Esophagus mucosa (tissue), 1 donor: ENCODE measurements around the gene TPST2. TPM values are rescaled to one million over a fixed set of nuclear protein-coding genes. Genes with fewer than 3 reads are reported as not detected.
A peak's percentile ranks its signal among the peaks of the same experiment; 100 is the strongest.

Experiments
- ATAC-seq: fragments of 200-7000 bp; cut with Tn5 transposase; one replicate; pipeline ENCODE4 v1.9.1; 2020
- total RNA-seq: library from RNA; stranded (reverse); gene quantifications from one replicate; pipeline ENCODE4 v1.2.4, GENCODE V29; 2023
- donor health status: DM: yes; HTN: yes; CAD: no.

The TPST2 gene
- total RNA-seq, 1 donor from 2014 or later: 17.5 TPM

DNA sequence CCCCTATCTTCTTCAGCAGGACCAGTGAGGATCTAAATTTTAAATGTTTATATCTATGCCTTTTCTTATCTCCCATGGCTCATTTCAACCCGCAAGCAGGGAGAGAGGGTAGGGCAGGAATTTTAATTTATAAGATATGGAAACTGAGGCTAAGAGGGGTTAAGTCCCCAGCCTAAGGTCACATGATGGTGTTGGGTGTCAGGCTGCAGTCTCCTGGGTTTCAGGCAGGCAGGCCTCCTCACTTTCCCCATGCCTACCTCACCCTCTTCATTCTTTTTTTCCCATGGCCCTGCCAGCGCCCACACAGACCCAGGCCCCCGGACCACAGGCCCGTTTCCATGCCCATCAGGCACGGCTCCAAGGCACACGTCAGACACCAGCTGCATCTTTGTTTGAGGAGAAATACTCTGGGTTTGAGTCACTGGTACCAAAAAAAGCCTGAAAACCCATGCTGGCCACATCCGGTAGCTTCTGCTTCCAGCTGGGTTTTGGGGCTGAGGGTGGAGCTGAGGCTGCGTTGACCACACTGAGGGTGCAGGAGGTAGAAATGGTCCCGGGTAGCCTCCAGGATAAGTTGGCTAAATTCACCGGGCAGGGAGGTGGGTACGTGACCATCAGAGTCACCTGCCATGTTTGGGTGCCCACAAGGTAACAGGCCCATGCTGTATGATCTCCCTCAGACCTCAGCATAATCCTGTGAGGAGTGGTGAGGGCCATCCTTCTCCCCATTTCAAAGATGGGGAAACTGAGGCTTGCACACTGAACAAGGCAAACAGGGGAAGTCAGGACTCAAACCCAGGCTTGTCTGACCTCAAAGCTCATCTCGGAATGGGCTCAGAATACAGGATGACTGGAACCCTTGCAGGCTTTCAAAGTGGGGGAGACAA is 20.4 kb upstream of the TPST2 start:
- no peak for ATAC-seq

GRCh38 chr22:26609287-26609686 is 19.4 kb upstream of the TPST2 start:
- no peak for ATAC-seq

DNA sequence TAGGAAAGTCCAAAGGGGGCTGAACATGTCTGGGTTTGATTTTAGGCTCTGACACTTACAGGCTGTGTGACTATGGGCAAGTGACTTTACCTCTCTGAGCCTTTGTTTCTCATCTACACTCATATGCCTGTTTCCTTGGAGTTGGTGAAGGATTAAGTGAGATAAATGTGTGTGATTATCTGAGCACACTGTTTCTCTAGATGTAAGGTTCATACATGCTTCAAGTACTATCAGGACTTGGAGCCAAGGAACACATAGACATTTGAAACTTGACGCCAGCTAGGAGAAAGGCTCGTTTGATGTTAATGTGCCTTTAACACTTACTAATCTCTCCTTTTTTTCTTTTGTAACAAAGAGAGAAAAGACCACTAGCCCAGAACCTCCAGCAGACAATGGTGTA is 18.2 kb upstream of the TPST2 start:
- no peak for ATAC-seq

GRCh38 chr22:26606611-26607010 is 16.7 kb upstream of the TPST2 start:
- no peak for ATAC-seq

GRCh38 chr22:26604368-26604767 is 14.4 kb upstream of the TPST2 start:
- ATAC-seq: no peak

DNA sequence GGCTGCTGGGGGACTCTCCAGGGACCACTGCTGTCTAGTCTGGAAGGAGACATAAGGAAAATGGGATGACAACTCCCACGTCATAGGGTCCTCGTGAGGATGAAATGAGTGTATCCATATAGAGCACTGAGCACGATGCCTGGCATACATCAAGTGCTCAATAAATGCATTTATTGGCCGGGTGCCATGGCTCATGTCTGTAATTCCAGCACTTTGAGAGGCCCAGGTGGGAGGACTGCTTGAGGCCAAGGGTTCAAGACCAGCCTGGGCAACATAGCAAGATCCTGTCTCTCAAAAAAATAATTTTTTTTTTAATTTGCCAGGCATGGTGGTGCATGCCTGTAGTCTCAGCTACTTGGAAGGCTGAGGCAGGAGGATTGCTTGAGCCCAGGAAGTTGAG is 12.2 kb upstream of the TPST2 start:
- ATAC-seq: no peak

DNA sequence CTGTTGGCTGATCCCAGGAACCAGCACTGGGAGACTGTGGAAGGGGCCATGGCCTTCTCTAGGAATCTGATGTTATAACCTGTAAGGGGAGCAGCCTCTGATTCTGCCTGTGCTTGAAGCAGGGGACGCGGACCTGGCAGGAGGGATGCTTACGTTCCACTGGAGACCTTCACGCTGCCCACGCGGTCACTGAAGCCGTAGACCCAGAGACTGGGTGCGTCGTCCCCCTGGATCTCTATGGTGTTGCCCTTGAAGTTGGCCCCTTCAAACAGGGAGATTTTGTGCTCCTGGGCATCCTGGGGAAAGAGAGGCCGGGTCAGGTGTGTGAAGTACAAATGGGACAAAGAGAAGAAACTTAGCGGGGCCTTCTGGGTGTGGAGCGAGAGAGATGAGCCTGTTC is 11.8 kb upstream of the TPST2 start:
- no peak for ATAC-seq

GRCh38 chr22:26599505-26599904 is 9.6 kb upstream of the TPST2 start:
- no peak for ATAC-seq

- no peak for ATAC-seq
Observed at GRCh38 chr22:26597480-26597879, 7.5 kb upstream of the TPST2 start.

DNA sequence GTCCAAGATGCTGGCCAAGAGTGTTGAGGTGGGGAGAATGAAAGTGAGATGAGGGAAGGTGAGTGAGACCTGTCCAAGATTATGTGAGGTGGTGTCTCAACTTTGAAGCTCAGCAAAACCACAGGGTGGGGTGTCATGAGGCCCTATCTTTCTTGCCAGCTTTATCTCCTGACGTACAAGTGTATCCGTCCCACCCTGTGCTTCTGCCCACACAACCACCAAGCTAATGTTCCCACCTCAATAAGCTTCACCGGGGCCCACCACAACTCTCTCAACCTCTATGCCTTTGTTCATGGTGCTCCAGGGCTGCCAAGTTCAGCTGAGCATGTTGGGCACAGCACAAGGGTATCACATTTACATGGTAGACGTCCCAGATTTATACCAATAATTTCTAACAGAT is 7.1 kb upstream of the TPST2 start:
- ATAC-seq: no peak

- ATAC-seq: no peak
Observed at GRCh38 chr22:26593763-26594162, 3.8 kb upstream of the TPST2 start.

DNA sequence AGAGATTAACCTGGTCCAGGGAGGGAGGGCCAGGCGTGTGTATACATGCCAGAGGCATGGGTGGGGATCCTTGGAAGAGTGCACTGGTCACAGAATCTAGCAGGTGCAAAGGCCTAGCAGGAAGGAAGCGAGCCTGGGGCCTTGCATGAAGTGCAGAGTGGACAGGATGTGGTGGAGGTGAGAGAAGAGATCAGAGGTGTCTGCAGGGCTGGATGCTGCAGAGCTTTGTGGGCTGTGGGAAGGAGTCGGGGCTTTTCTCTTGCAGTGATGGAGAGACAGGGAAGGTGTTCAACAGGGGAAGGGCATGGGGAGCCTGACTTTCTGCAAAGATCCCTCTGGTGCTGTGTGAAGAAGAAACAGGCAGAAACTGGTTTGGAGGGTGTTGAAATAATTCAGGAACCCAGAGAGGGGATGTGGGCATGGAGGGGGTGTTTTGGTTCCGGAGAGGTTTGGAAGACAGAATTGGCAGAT is 2.5 kb upstream of the TPST2 start:
- ATAC-seq: peak; percentile 62

DNA sequence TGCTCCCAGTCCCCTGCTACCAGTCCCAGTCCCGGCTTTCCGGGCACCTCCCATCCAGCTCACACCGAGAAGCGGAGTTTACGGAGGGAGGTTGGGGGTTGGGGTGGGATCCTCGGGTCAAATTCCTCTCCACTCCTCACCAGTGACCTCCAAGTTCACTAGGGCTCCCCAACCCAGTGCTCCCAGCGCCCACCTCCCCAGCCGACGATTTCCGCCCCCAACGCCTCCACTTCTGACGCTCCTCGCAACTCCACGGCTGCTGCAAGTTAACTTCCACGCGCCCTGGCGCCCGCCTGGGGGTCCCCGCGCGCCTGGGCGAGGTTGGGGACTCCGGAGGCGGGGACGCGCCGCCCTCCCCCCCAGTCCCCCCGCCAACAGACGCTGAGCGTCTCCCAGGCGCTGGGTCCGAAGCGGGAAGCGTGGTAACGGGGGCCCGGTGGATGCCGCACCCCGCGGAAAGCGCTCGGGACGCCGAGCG is 526 bp downstream of the TPST2 start:
- ATAC-seq: peak; percentile 32

- ATAC-seq: no peak
Observed at GRCh38 chr22:26588729-26589366, 1.1 kb downstream of the TPST2 start.

DNA sequence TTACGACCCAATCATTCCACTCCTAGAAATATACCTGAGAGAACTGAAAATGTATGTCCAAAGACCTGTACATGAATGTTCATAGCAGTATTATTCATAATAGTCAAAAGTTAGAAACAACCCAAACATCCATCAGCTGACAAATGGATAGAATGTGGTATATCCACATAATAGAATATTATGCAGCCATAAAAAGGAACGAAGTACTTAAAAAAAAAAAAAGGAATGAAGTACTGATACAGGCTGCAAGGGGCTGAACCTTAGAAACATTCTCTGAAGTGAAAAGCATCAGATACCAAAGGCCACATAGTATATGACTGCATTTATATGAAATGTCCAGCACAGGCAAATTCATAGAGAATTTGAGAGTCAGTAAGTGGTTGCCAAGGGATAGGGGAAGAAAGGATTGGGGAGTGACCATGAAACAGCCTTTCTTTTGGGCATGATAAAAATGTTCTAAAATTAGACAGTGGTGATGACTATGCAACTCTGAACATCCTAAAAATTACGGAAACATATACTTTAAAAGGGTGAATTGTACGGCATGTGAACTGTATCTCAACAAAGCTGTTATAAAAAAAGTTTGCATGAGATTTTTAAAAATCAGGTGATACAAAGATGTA is 1.8 kb downstream of the TPST2 start:
- ATAC-seq: no peak

DNA sequence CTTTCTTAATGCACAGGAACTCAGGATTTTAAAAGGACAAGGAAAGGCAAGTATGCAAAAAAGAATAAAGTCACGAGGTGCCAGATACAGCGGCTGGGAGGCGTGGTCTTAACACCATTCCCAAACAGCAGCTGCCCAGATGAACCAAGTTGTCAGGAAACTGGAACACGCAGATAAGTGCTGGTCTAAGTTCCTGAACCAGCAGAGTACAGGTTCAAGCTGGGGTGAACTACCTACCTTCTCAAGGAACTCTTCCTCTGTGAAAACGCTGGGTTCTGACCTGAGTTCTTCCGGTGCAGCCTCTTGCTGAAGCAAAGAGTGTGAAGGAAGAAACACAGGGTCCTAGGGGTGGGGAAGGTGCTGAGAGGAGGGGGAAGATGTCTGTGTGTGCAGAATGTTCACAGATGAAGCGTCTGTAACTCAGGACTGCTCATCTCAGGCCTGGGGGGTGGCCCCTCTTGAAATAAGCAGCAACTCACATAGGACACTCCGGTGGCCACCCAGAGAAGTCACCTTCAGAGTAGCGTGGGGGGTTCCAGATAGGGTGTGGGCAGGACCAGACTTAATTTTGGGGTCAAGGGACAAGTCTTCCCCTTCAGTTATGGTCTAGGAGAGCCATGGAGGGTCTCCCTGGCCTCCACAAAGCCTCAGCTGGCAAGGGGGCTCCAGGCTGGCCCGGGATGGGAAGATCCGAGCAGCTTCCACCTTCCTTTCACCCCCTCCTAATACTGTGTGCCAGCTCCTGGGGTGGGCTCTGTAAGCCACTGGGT is 3.2 kb downstream of the TPST2 start:
- ATAC-seq: no peak

- no peak for ATAC-seq
Observed at GRCh38 chr22:26585104-26585790, 4.7 kb downstream of the TPST2 start.

- no peak for ATAC-seq
Observed at GRCh38 chr22:26584010-26584409, 5.9 kb downstream of the TPST2 start.

GRCh38 chr22:26581633-26582168 is 8.2 kb downstream of the TPST2 start:
- ATAC-seq: no peak

DNA sequence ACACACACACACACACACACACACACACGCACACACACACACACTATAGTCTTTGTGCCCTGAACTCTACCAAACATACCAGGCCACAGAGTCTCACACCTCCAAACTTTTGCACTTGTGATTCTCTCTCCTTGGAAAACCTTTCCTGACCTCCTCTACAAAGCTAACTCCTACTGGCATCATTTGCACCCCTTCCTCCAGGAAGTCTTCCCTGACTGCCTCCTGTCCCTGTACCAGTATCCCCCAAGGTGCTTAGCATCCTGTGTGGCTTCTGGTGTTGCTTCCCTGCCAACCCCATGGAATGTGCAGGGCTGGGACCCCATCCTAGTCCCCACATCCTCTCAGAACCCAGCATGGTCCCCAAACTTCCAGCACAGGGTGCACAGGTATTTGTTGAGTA is 8.9 kb downstream of the TPST2 start:
- no peak for ATAC-seq

DNA sequence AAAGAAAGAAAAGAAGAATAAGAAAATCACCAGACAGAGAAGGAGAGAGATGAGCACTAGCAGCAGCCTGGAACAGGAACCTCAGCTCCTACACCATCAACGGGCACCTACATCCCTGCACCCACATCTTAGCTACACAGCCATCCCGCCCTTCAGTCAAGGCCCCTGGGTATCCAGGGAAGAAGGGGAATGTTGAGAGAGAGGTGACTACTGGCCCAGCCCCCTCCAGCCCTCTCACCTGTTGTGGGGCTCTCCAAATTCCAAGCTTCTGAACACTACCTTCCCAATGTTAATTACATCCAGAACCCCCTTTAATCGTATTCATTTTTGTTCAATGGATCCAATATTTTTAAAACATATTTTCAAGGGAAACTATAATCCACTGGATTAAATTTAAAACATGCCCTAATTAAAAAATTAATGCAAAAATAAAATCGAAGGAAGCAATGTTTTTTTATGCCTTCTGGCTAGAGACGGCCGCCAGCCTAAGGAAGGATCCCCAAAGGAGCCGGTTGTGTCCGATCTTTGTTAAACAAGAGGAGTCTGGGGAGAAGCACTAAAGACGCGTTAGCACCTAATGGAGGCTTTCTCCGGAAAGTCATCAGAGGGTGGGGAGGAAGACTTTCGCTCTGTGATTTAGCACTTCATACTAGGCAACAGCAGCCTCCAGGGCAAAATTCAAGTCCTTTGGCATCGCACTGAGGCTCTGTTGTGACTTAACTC is 9.5 kb downstream of the TPST2 start:
- no peak for ATAC-seq
